GM13976 (cell line): ENCODE measurements around the gene PATJ.

Experiments
- DNase-seq: peaks from one replicate; pipeline ENCODE4 v3.0.0; 2012; ENCODE audit warnings: low spot score
- CTCF ChIP-seq: IDR thresholded peaks from 2 replicates; pipeline ENCODE4 v1.5.1; 2012; ENCODE audit warnings: borderline replicate concordance, mild to moderate bottlenecking; ENCODE audit not compliant: insufficient read depth; ENCODE audit errors: extremely low read depth, missing control alignments, control extremely low read depth
- in situ Hi-C: fragments of 300-500 bp; cut with MboI; formaldehyde crosslinking; loops from one replicate; pipeline ENCODE4 v1.12.0; 2022; ENCODE audit warnings: low sequenced_read_pairs, mixed read lengths, inconsistent platforms; ENCODE audit not compliant: unreplicated experiment

Gene PATJ

DNA sequence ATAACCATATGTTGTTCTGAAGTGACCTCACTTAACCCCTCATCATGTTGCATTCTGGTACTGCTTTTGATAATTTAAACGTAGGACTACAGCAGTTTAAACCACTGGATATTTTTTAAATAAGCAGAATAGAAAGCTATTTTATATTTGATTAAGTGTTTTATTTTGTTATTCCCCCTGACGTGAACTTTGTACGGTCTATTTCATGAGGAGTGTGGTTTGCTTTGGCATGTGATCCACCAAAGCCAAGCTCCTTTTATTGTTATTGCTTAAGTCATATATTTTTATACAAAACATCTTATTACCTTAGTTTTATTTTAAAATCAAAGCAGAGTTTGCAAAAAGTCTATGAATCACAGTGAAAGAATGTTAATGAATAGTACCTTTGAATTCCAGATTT is 351.0 kb downstream of the PATJ start:
- DNase-seq: no peak
- in situ Hi-C loops: no loop called here
- no peak for TF ChIP-seq CTCF

GRCh38 chr1:62097464-62097863 is 355.2 kb downstream of the PATJ start:
- no peak for TF ChIP-seq CTCF
- no peak for DNase-seq
- in situ Hi-C loops: no loop called here

- in situ Hi-C loops: no loop called here
- no peak for DNase-seq
- TF ChIP-seq CTCF: no peak
These were observed 358.2 kb downstream of the PATJ start for GRCh38 chr1:62100442-62100841.

DNA sequence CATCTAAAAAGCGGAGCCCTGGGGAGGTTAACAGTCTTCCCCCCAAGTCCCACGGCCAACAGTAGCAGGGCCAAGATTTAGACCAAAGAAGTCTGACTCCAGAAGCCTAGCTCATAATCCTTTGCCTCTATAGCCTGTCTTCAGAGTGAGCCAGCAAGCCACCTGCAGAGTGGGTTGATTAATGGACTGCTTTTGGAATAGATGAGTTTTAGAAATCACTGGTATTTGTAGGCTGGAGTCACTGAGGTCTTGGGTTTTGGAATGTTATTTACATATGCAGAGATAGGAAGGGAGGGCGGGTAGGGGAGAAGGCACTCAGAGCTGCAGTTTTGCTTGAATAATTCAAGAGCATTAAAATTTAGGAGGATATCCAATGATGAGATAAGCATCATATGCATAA is 361.6 kb downstream of the PATJ start:
- TF ChIP-seq CTCF: no peak
- no peak for DNase-seq
- in situ Hi-C loops: no loop called here

GRCh38 chr1:62107923-62108322 is 365.6 kb downstream of the PATJ start:
- no peak for DNase-seq
- no peak for TF ChIP-seq CTCF
- in situ Hi-C loops: no loop called here

- in situ Hi-C loops: no loop called here
- no peak for DNase-seq
- no peak for TF ChIP-seq CTCF
These were observed 366.8 kb downstream of the PATJ start for GRCh38 chr1:62109124-62109523.
